ENCODE results near the gene RAB29.

The RAB29 gene

DNA sequence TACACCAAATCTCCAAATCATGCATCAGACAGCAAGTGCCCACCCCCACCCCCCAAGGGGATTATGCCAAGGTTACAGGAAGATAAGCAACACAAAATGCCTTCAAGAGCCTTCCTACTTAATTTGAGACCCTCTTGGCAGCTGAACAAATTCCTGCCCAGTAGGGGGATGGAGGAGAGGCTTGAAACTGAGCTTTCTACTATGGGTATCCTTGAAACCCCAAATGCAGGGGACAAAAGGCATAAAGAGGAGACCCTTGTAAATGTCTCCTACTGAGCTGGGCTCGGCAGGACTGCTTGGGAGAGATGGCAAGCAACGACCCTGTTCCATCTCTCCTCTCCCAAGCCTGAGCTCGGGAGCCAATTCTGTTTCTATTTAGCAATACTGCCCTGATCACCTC is 34.2 kb upstream of the RAB29 start:
- no peak overlapping the region for H2BK12ac ChIP-seq (ENCODE audit: low read length)
- no peak overlapping the region for H2AK5ac ChIP-seq (ENCODE audit: low read depth, low read length)
- H3K18ac ChIP-seq (ENCODE audit: low read length): no peak overlapping the region
- peaks cover 7 to 14% of the 10 kb centered on the region in 2 donors for H3K4me1 ChIP-seq (ENCODE audit: control insufficient read depth in 2 of 2, insufficient read depth in 1 of 2, low read depth in 1 of 2, low read length in 2 of 2)
- H3K36me3 ChIP-seq (replicated peaks in 1 of 2; ENCODE audit: control insufficient read depth in 2 of 2, insufficient read depth in 2 of 2, low read length in 2 of 2): peaks cover 8 to 42% of the 10 kb centered on the region in 2 donors
- no peaks in the 10 kb centered on the region for H3K9me3 ChIP-seq (replicated peaks in 1 of 2; ENCODE audit: control insufficient read depth in 2 of 2, insufficient read depth in 1 of 2, low read depth in 1 of 2, low read length in 2 of 2)
- no peaks in the 10 kb centered on the region for H3K27me3 ChIP-seq (ENCODE audit: control insufficient read depth in 3 of 3, insufficient read depth in 3 of 3, low read depth in 1 of 3, low read length in 3 of 3)
- no CpG with 5 or more reads among the region's 3 CpGs for WGBS, 2 donors (ENCODE audit: extremely low coverage in 2 of 2, insufficient read length in 2 of 2, insufficient replicate concordance in 1 of 2)
- no peak overlapping the region for H2BK120ac ChIP-seq (ENCODE audit: low read depth, low read length)
- H3K14ac ChIP-seq (ENCODE audit: low read length): no peak overlapping the region
- no peak overlapping the region for H4K91ac ChIP-seq (ENCODE audit: low read depth, low read length, poor library complexity)
- no peak overlapping the region for H3K4ac ChIP-seq (ENCODE audit: low read length)
- H3K9ac ChIP-seq (ENCODE audit: low read depth, low read length, poor library complexity): no peak overlapping the region
- H3K79me1 ChIP-seq (ENCODE audit: low read depth, low read length): peaks cover 4% of the 10 kb centered on the region
- no peak overlapping the region for H2BK5ac ChIP-seq (ENCODE audit: low read length)
- H2BK15ac ChIP-seq (ENCODE audit: low read length): no peak overlapping the region
- H2AFZ ChIP-seq (ENCODE audit: low read length): no peak overlapping the region
- no peak overlapping the region for H3K4me3 ChIP-seq (ENCODE audit: low read length in 2 of 2)
- no peak overlapping the region for H3K23ac ChIP-seq (ENCODE audit: low read depth, low read length, poor library complexity)
- no peak overlapping the region for H4K8ac ChIP-seq (ENCODE audit: low read depth, low read length)
- DNase-seq (ENCODE audit: low spot score): no peak
- H3K4me2 ChIP-seq (ENCODE audit: insufficient read depth, low read length, poor library complexity, severe bottlenecking): no peak overlapping the region
- no peak overlapping the region for H3K27ac ChIP-seq (replicated peaks; ENCODE audit: low read length)

DNA sequence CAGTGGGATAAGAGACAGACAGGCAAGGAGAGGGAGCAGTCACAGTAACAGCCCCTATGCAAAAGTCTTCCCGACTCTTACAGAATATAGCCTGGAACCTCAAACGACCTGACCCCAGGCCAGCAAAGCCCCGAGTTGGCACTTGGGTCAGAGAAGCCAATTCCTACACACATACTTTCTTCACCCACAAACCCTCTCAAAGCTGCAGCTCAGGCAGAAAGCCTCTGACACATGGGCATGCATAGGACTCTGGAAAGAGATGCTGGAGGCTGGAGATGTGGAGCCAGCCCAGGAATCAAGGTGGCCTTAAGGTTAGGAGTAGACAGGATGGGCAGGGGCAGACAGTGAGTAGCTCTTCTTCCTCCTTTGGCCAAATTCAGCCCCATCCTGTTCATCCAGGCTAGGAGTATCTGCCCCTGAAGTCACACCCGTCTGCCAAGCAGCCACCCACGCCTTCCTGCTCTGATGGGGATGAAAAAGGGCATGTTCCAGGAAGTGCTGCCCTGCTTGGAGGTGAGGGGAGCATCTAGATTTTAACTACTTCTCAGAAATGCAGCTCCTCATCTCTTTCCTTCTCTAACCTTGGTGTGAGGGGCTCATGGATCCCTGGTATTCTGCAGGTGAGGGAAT is 29.9 kb upstream of the RAB29 start:
- no peak overlapping the region for H2BK12ac ChIP-seq (ENCODE audit: low read length)
- no peak overlapping the region for H3K23ac ChIP-seq (ENCODE audit: low read depth, low read length, poor library complexity)
- H2BK5ac ChIP-seq (ENCODE audit: low read length): no peak overlapping the region
- peaks cover 0 to 3% of the 10 kb centered on the region in 2 donors for H3K4me1 ChIP-seq (ENCODE audit: control insufficient read depth in 2 of 2, insufficient read depth in 1 of 2, low read depth in 1 of 2, low read length in 2 of 2)
- no peak overlapping the region for H2AFZ ChIP-seq (ENCODE audit: low read length)
- no peak overlapping the region for H3K27ac ChIP-seq (replicated peaks; ENCODE audit: low read length)
- H2BK15ac ChIP-seq (ENCODE audit: low read length): no peak overlapping the region
- H2BK120ac ChIP-seq (ENCODE audit: low read depth, low read length): no peak overlapping the region
- no peaks in the 10 kb centered on the region for H3K27me3 ChIP-seq (ENCODE audit: control insufficient read depth in 3 of 3, insufficient read depth in 3 of 3, low read depth in 1 of 3, low read length in 3 of 3)
- no peak overlapping the region for H3K4me3 ChIP-seq (ENCODE audit: low read length in 2 of 2)
- H3K9me3 ChIP-seq (replicated peaks in 1 of 2; ENCODE audit: control insufficient read depth in 2 of 2, insufficient read depth in 1 of 2, low read depth in 1 of 2, low read length in 2 of 2): no peaks in the 10 kb centered on the region
- no peak overlapping the region for H4K91ac ChIP-seq (ENCODE audit: low read depth, low read length, poor library complexity)
- DNase-seq (ENCODE audit: low spot score): no peak
- peaks cover 7 to 38% of the 10 kb centered on the region in 2 donors for H3K36me3 ChIP-seq (replicated peaks in 1 of 2; ENCODE audit: control insufficient read depth in 2 of 2, insufficient read depth in 2 of 2, low read length in 2 of 2)
- H3K18ac ChIP-seq (ENCODE audit: low read length): no peak overlapping the region
- H3K79me1 ChIP-seq (ENCODE audit: low read depth, low read length): peaks cover 4% of the 10 kb centered on the region
- WGBS, 2 donors (ENCODE audit: extremely low coverage in 2 of 2, insufficient read length in 2 of 2, insufficient replicate concordance in 1 of 2): no CpG with 5 or more reads among the region's 5 CpGs
- H3K4ac ChIP-seq (ENCODE audit: low read length): no peak overlapping the region
- H3K4me2 ChIP-seq (ENCODE audit: insufficient read depth, low read length, poor library complexity, severe bottlenecking): no peak overlapping the region
- no peak overlapping the region for H3K14ac ChIP-seq (ENCODE audit: low read length)
- H2AK5ac ChIP-seq (ENCODE audit: low read depth, low read length): no peak overlapping the region
- peak overlapping the region; percentile 32 for H3K9ac ChIP-seq (ENCODE audit: low read depth, low read length, poor library complexity)
- H4K8ac ChIP-seq (ENCODE audit: low read depth, low read length): no peak overlapping the region

DNA sequence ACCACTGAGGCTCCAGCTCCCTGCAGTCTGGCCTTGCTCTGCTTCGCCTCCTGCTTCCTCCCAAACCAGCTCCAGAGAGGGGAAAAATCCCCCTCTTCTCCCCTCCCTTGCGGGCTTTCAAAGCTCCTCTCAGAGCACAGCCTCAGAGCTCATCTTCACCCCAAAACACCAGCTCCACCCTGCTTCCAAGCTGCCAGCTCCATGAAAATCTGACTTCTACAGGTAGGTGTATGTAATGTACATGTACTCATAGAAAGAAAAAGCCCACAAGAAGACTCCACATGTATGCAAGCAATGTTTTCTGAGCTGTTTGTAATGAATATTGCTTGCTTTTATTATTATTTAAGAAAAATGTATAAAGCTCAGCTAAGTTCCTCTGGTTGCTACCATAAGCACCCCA is 29.3 kb upstream of the RAB29 start:
- H3K36me3 ChIP-seq (replicated peaks in 1 of 2; ENCODE audit: control insufficient read depth in 2 of 2, insufficient read depth in 2 of 2, low read length in 2 of 2): peaks cover 3 to 38% of the 10 kb centered on the region in 2 donors
- no peak overlapping the region for H3K27ac ChIP-seq (replicated peaks; ENCODE audit: low read length)
- H4K91ac ChIP-seq (ENCODE audit: low read depth, low read length, poor library complexity): no peak overlapping the region
- H3K79me1 ChIP-seq (ENCODE audit: low read depth, low read length): no peaks in the 10 kb centered on the region
- H4K8ac ChIP-seq (ENCODE audit: low read depth, low read length): no peak overlapping the region
- no peak overlapping the region for H3K9ac ChIP-seq (ENCODE audit: low read depth, low read length, poor library complexity)
- H2AFZ ChIP-seq (ENCODE audit: low read length): no peak overlapping the region
- no peak overlapping the region for H2AK5ac ChIP-seq (ENCODE audit: low read depth, low read length)
- no peak overlapping the region for H3K14ac ChIP-seq (ENCODE audit: low read length)
- no peak overlapping the region for H3K18ac ChIP-seq (ENCODE audit: low read length)
- no peak overlapping the region for H2BK5ac ChIP-seq (ENCODE audit: low read length)
- no peaks in the 10 kb centered on the region for H3K9me3 ChIP-seq (replicated peaks in 1 of 2; ENCODE audit: control insufficient read depth in 2 of 2, insufficient read depth in 1 of 2, low read depth in 1 of 2, low read length in 2 of 2)
- no peak overlapping the region for H3K23ac ChIP-seq (ENCODE audit: low read depth, low read length, poor library complexity)
- no peak overlapping the region for H2BK15ac ChIP-seq (ENCODE audit: low read length)
- no CpG with 5 or more reads among the region's 2 CpGs for WGBS, 2 donors (ENCODE audit: extremely low coverage in 2 of 2, insufficient read length in 2 of 2, insufficient replicate concordance in 1 of 2)
- H3K4me2 ChIP-seq (ENCODE audit: insufficient read depth, low read length, poor library complexity, severe bottlenecking): no peak overlapping the region
- H3K27me3 ChIP-seq (ENCODE audit: control insufficient read depth in 3 of 3, insufficient read depth in 3 of 3, low read depth in 1 of 3, low read length in 3 of 3): no peaks in the 10 kb centered on the region
- no peak for DNase-seq (ENCODE audit: low spot score)
- no peak overlapping the region for H2BK120ac ChIP-seq (ENCODE audit: low read depth, low read length)
- H3K4me1 ChIP-seq (ENCODE audit: control insufficient read depth in 2 of 2, insufficient read depth in 1 of 2, low read depth in 1 of 2, low read length in 2 of 2): peaks cover 0 to 2% of the 10 kb centered on the region in 2 donors
- H3K4ac ChIP-seq (ENCODE audit: low read length): no peak overlapping the region
- H2BK12ac ChIP-seq (ENCODE audit: low read length): no peak overlapping the region
- H3K4me3 ChIP-seq (ENCODE audit: low read length in 2 of 2): no peak overlapping the region

DNA sequence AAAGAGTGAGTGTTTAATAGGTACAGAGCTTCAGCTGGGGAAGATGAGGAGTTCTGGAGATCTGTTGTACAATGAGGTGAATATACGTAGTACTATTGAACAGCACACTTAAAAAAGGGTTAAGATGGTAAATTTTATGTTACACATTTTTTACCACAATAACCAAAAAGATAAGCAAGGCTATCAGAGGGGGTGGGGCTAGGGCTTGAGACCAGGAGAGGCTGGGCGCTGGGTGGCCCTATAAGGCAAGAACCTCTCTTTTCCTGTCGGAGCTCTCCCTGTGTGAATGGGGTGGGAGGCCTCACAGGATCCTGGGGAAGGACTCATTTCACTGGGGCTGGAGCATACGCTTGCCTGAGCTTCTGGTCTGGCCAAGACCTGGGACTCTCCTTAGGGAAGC is 28.7 kb upstream of the RAB29 start:
- Histone ChIP-seq H3K4me3 (ENCODE audit: low read length in 2 of 2) (no peak overlapping the region), H2BK12ac (ENCODE audit: low read length) (no peak overlapping the region), H3K27ac (replicated peaks; ENCODE audit: low read length) (no peak overlapping the region), H3K9me3 (replicated peaks in 1 of 2; ENCODE audit: control insufficient read depth in 2 of 2, insufficient read depth in 1 of 2, low read depth in 1 of 2, low read length in 2 of 2) (no peaks in the 10 kb centered on the region), H4K8ac (ENCODE audit: low read depth, low read length) (no peak overlapping the region), H3K18ac (ENCODE audit: low read length) (no peak overlapping the region), H3K23ac (ENCODE audit: low read depth, low read length, poor library complexity) (no peak overlapping the region), H3K4ac (ENCODE audit: low read length) (no peak overlapping the region), H3K4me2 (ENCODE audit: insufficient read depth, low read length, poor library complexity, severe bottlenecking) (no peak overlapping the region), H2BK15ac (ENCODE audit: low read length) (no peak overlapping the region), H3K14ac (ENCODE audit: low read length) (no peak overlapping the region), H2AFZ (ENCODE audit: low read length) (no peak overlapping the region), H2BK5ac (ENCODE audit: low read length) (no peak overlapping the region), H3K9ac (ENCODE audit: low read depth, low read length, poor library complexity) (no peak overlapping the region), H3K36me3 (replicated peaks in 1 of 2; ENCODE audit: control insufficient read depth in 2 of 2, insufficient read depth in 2 of 2, low read length in 2 of 2) (peaks cover 5 to 39% of the 10 kb centered on the region in 2 donors), H4K91ac (ENCODE audit: low read depth, low read length, poor library complexity) (no peak overlapping the region), H3K79me1 (ENCODE audit: low read depth, low read length) (no peaks in the 10 kb centered on the region), H3K4me1 (ENCODE audit: control insufficient read depth in 2 of 2, insufficient read depth in 1 of 2, low read depth in 1 of 2, low read length in 2 of 2) (peaks cover 0 to 2% of the 10 kb centered on the region in 2 donors), H3K27me3 (ENCODE audit: control insufficient read depth in 3 of 3, insufficient read depth in 3 of 3, low read depth in 1 of 3, low read length in 3 of 3) (no peaks in the 10 kb centered on the region), H2AK5ac (ENCODE audit: low read depth, low read length) (peak overlapping the region; percentile 34), H2BK120ac (ENCODE audit: low read depth, low read length) (no peak overlapping the region)
- no CpG with 5 or more reads among the region's 4 CpGs for WGBS, 2 donors (ENCODE audit: extremely low coverage in 2 of 2, insufficient read length in 2 of 2, insufficient replicate concordance in 1 of 2)
- DNase-seq (ENCODE audit: low spot score): no peak
